SK-N-MC (cell line): ENCODE results near the gene PTPRK.

Source experiments
- EZH2 ChIP-seq: fragments of 200-600 bp; sonication (generic); IDR thresholded peaks from one replicate; pipeline ENCODE4 v1.6.1; 2017; ENCODE audit warnings: antibody characterized with exemption
- POLR2AphosphoS5 ChIP-seq: IDR thresholded peaks from 2 replicates; pipeline ENCODE4 v1.6.1; 2012; ENCODE audit warnings: mild to moderate bottlenecking, low read depth, low read length, borderline replicate concordance

GRCh38 chr6:128538763-128539162 is 18.4 kb upstream of the PTPRK start:
- TF ChIP-seq POLR2AphosphoS5 (no peak), EZH2 (no peak)
